ENCODE data around the gene UGT1A10.

Gene UGT1A10

DNA sequence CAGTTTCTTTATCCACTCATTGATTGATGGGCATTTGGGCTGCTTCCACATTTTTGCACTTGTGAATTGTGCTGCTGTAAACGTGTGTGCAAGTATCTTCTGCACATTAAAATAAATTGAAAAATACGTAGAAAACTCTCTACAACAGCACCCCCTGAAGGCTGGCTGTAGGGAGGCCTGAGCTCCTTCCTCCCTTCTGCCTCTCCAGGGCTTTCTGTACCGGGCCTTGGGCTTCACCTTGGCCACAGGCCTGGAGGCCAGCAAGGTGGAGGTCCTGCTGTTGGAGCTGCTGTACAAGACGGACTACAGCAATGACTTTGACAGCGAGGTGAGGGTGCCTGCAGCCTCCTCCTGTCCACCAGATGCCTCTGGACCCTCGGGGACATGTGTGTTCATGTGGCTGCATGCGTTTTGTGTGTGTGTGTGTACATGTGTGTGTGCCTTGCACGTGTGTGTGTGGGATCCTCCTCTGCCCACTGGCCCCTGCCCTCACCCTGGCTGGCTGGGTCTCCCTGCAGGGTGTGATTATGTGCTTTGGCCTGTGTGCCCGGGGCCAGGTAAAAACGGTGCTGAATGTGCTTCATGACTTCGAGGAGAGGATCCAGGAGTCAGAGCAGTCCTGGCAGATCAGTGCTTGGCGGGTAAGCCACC is 171.1 kb downstream of the UGT1A10 start:
- DNase-seq (ENCODE audit: low read depth, low spot score): no peak
- in situ Hi-C loops (cut with HindIII; ENCODE audit: low sequenced_read_pairs): no loop called here
- no peak overlapping the region for H3K4me3 ChIP-seq (ENCODE audit: low read depth, low read length)
- TF ChIP-seq, protein P1, sequence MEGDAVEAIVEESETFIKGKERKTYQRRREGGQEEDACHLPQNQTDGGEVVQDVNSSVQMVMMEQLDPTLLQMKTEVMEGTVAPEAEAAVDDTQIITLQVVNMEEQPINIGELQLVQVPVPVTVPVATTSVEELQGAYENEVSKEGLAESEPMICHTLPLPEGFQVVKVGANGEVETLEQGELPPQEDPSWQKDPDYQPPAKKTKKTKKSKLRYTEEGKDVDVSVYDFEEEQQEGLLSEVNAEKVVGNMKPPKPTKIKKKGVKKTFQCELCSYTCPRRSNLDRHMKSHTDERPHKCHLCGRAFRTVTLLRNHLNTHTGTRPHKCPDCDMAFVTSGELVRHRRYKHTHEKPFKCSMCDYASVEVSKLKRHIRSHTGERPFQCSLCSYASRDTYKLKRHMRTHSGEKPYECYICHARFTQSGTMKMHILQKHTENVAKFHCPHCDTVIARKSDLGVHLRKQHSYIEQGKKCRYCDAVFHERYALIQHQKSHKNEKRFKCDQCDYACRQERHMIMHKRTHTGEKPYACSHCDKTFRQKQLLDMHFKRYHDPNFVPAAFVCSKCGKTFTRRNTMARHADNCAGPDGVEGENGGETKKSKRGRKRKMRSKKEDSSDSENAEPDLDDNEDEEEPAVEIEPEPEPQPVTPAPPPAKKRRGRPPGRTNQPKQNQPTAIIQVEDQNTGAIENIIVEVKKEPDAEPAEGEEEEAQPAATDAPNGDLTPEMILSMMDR (IDR thresholded peaks at IDR 0.05; ENCODE audit: low read depth, low read length): no peak

- no peak overlapping the region for H3K4me3 ChIP-seq (ENCODE audit: low read depth, low read length)
- TF ChIP-seq, protein P1 (IDR thresholded peaks at IDR 0.05; ENCODE audit: low read depth, low read length): no peak
- in situ Hi-C loops (cut with HindIII; ENCODE audit: low sequenced_read_pairs): no loop called here
- no peak for DNase-seq (ENCODE audit: low read depth, low spot score)
Observed at GRCh38 chr2:233807966-233808935, 172.0 kb downstream of the UGT1A10 start.

DNA sequence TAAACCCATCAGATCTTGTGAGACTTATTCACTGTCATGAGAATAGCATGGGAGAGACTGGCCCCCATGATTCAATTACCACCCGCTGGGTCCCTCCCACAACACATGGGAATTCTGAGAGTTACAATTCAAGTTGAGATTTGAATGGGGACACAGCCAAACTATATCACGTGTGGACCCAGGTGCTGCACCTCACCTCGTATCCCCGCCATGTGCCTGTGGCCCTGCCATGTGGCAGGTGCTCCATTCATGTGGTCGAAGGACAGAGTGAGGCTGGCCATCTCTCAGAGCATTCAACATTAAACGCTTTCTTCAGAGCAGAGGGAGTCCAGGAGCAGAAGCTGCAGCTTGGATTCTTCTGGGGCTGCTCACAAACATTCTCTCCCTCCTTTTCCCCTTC is 174.1 kb downstream of the UGT1A10 start:
- H3K4me3 ChIP-seq (ENCODE audit: low read depth, low read length): no peak overlapping the region
- no peak for DNase-seq (ENCODE audit: low read depth, low spot score)
- in situ Hi-C loops (cut with HindIII; ENCODE audit: low sequenced_read_pairs): no loop called here
- TF ChIP-seq, protein P1 (IDR thresholded peaks at IDR 0.05; ENCODE audit: low read depth, low read length): no peak

- no peak overlapping the region for H3K4me3 ChIP-seq (ENCODE audit: low read depth, low read length)
- TF ChIP-seq, protein P1 (IDR thresholded peaks at IDR 0.05; ENCODE audit: low read depth, low read length): no peak
- in situ Hi-C loops (cut with HindIII; ENCODE audit: low sequenced_read_pairs): no loop called here
- DNase-seq (ENCODE audit: low read depth, low spot score): no peak
Observed at GRCh38 chr2:233811087-233811486, 174.8 kb downstream of the UGT1A10 start.

DNA sequence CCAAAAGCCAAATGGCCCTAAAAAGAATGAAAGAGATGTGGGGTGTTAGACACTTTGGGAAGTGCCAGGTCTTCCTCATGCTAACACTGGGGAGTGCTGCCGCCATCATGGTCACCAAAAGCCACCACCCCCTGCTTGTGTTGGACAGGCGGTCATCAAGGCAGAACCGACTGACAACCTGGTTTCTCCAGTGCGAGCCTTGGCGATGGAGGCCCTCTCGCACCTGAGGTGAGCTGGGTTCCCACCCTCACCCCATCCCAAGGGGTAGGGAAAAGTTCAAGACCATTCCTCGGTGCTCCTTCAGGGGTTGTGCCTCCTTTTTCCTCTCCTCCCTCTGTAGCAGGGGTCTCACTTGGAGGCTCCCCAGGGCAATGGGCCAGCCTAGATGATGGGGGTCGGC is 175.5 kb downstream of the UGT1A10 start:
- DNase-seq (ENCODE audit: low read depth, low spot score): no peak
- in situ Hi-C loops (cut with HindIII; ENCODE audit: low sequenced_read_pairs): no loop called here
- TF ChIP-seq, protein P1 (IDR thresholded peaks at IDR 0.05; ENCODE audit: low read depth, low read length): no peak
- no peak overlapping the region for H3K4me3 ChIP-seq (ENCODE audit: low read depth, low read length)

DNA sequence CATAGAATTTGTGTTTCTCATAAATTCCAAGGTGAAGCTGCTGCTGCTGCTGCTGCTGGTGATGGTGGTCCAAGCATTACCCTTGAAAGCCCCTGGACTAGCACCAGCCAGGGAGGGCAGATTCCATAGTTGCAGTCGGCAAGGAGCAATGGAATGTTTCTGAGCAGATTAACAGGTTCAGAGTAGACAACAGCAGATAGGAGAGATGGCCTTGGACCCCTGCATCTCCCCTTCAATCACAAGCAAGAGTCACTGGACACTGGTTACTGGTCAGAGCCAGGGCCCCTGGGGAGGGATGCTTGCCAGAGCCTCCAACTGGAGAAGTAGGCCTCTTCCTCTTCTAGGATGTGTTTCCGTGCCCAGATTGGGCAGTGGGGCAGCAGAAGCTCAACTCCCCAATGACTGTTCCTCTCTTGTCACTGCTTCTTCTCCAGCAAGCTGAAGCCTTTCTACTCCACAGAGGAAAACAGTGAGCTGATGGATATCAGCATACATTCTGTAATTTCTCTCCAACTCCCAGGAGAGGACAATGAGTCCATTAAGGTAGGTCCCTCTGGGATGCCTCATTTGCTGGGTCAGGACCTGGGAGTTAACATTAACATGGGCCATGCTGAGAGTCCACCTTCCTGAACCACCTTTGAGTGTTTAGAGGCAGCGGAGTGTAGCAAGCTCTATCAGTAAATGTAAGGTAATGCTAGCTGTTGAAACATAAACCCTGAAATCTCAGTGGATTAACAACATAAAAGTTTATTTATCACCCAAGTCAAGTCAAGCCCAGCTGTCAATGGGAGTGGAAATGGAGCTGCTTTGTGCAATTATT is 177.2 kb downstream of the UGT1A10 start:
- in situ Hi-C loops (cut with HindIII; ENCODE audit: low sequenced_read_pairs): no loop called here
- H3K4me3 ChIP-seq (ENCODE audit: low read depth, low read length): no peak overlapping the region
- TF ChIP-seq, protein P1 (IDR thresholded peaks at IDR 0.05; ENCODE audit: low read depth, low read length): no peak
- DNase-seq (ENCODE audit: low read depth, low spot score): no peak
